ENCODE results near the gene TC2N. TPM values are rescaled to one million over a fixed set of nuclear protein-coding genes. Genes with fewer than 3 reads are reported as not detected.

The TC2N gene
- total RNA-seq, 2 donors from 2014 or later, result 17.3 to 19.5 TPM

GRCh38 chr14:91888641-91889476, 21.5 kb upstream of the TC2N start:
- peaks cover 6% of the 10 kb centered on the region for H3K4me1 Mint-ChIP-seq
- H3K4me3 ChIP-seq (ENCODE audit: low read length), result no peak overlapping the region
- WGBS, 2 experiments (ENCODE audit: insufficient coverage in 1 of 2, insufficient read length in 1 of 2), result 82 to 89% methylated on average over 4 to 10 of the region's 10 CpGs
- no peak for TF ChIP-seq CTCF (conservative IDR thresholded peaks at IDR 0.05)
- no peak for DNase-seq
- H3K36me3 ChIP-seq (ENCODE audit: control insufficient read depth, insufficient read depth, low read length), result no peaks in the 10 kb centered on the region
- peaks cover 2% of the 10 kb centered on the region for H3K27me3 Mint-ChIP-seq (ENCODE audit: insufficient read depth)
- no peaks in the 10 kb centered on the region for H3K4me1 ChIP-seq (ENCODE audit: control insufficient read depth, insufficient read depth, low read length)
- H3K27me3 ChIP-seq (ENCODE audit: control insufficient read depth, insufficient read depth, low read length, poor library complexity, severe bottlenecking), result no peaks in the 10 kb centered on the region
- H3K27ac ChIP-seq (ENCODE audit: low read depth, low read length), result no peak overlapping the region
- no peak overlapping the region for H3K27ac Mint-ChIP-seq
- no peaks in the 10 kb centered on the region for H3K9me3 Mint-ChIP-seq
- H3K9me3 ChIP-seq (ENCODE audit: control insufficient read depth, low read length), result no peaks in the 10 kb centered on the region
- H3K9ac ChIP-seq (ENCODE audit: extremely low read depth, low read length, poor library complexity, severe bottlenecking), result no peak overlapping the region
- no peaks in the 10 kb centered on the region for H3K36me3 Mint-ChIP-seq (ENCODE audit: low read depth)
- H3K4me3 Mint-ChIP-seq, result no peak overlapping the region

- no peak overlapping the region for H3K27ac ChIP-seq (ENCODE audit: low read depth, low read length)
- no peaks in the 10 kb centered on the region for H3K36me3 ChIP-seq (ENCODE audit: control insufficient read depth, insufficient read depth, low read length)
- no peaks in the 10 kb centered on the region for H3K27me3 ChIP-seq (ENCODE audit: control insufficient read depth, insufficient read depth, low read length, poor library complexity, severe bottlenecking)
- no peaks in the 10 kb centered on the region for H3K9me3 Mint-ChIP-seq
- no peaks in the 10 kb centered on the region for H3K4me1 ChIP-seq (ENCODE audit: control insufficient read depth, insufficient read depth, low read length)
- no peak overlapping the region for H3K4me3 Mint-ChIP-seq
- H3K4me1 Mint-ChIP-seq, result peaks cover 6% of the 10 kb centered on the region
- H3K9ac ChIP-seq (ENCODE audit: extremely low read depth, low read length, poor library complexity, severe bottlenecking), result no peak overlapping the region
- WGBS, 2 experiments (ENCODE audit: insufficient coverage in 1 of 2, insufficient read length in 1 of 2), result 83 to 92% methylated on average over 3 to 8 of the region's 8 CpGs
- no peaks in the 10 kb centered on the region for H3K9me3 ChIP-seq (ENCODE audit: control insufficient read depth, low read length)
- H3K4me3 ChIP-seq (ENCODE audit: low read length), result no peak overlapping the region
- TF ChIP-seq CTCF (conservative IDR thresholded peaks at IDR 0.05), result no peak
- H3K36me3 Mint-ChIP-seq (ENCODE audit: low read depth), result no peaks in the 10 kb centered on the region
- H3K27me3 Mint-ChIP-seq (ENCODE audit: insufficient read depth), result peaks cover 4% of the 10 kb centered on the region
- no peak for DNase-seq
- no peak overlapping the region for H3K27ac Mint-ChIP-seq
These were observed 19.6 kb upstream of the TC2N start for GRCh38 chr14:91886961-91887360.

GRCh38 chr14:91885839-91886238, 18.5 kb upstream of the TC2N start:
- H3K4me3 Mint-ChIP-seq, result no peak overlapping the region
- H3K27me3 Mint-ChIP-seq (ENCODE audit: insufficient read depth), result peaks cover 4% of the 10 kb centered on the region
- no peak overlapping the region for H3K27ac ChIP-seq (ENCODE audit: low read depth, low read length)
- H3K4me1 ChIP-seq (ENCODE audit: control insufficient read depth, insufficient read depth, low read length), result no peaks in the 10 kb centered on the region
- 92 to 94% methylated on average over 3 to 4 of the region's 4 CpGs for WGBS, 2 experiments (ENCODE audit: insufficient coverage in 1 of 2, insufficient read length in 1 of 2)
- no peaks in the 10 kb centered on the region for H3K9me3 Mint-ChIP-seq
- no peak overlapping the region for H3K4me3 ChIP-seq (ENCODE audit: low read length)
- no peaks in the 10 kb centered on the region for H3K36me3 Mint-ChIP-seq (ENCODE audit: low read depth)
- no peak for TF ChIP-seq CTCF (conservative IDR thresholded peaks at IDR 0.05)
- no peak for DNase-seq
- no peak overlapping the region for H3K9ac ChIP-seq (ENCODE audit: extremely low read depth, low read length, poor library complexity, severe bottlenecking)
- no peaks in the 10 kb centered on the region for H3K36me3 ChIP-seq (ENCODE audit: control insufficient read depth, insufficient read depth, low read length)
- H3K27ac Mint-ChIP-seq, result no peak overlapping the region
- no peaks in the 10 kb centered on the region for H3K27me3 ChIP-seq (ENCODE audit: control insufficient read depth, insufficient read depth, low read length, poor library complexity, severe bottlenecking)
- no peaks in the 10 kb centered on the region for H3K9me3 ChIP-seq (ENCODE audit: control insufficient read depth, low read length)
- H3K4me1 Mint-ChIP-seq, result peaks cover 10% of the 10 kb centered on the region

Measured in endodermal cell (in vitro differentiated cells).